Upper lobe of left lung (tissue), 4 donors: Measurements from ENCODE around the gene CLEC4A.

Experiments used
- EP300 ChIP-seq, 4 donors: sonication (generic); formaldehyde crosslinking; IDR thresholded peaks; one replicate each; pipeline ENCODE4 v1.5.1; 2017; ENCODE audit warnings: antibody characterized with exemption in 4 of 4, control low read depth in 2 of 4
- POLR2A ChIP-seq, 4 donors: fragments of 450-650 bp; IDR thresholded peaks; one replicate each; pipeline ENCODE4 v1.5.1; 2016 to 2017; ENCODE audit warnings: antibody characterized with exemption in 4 of 4, mild to moderate bottlenecking in 2 of 4
- POLR2AphosphoS5 ChIP-seq, 2 donors: sonication (generic); formaldehyde crosslinking; IDR thresholded peaks; one replicate each; pipeline ENCODE4 v1.5.1; 2017; ENCODE audit warnings: antibody characterized with exemption in 2 of 2
- TF ChIP-seq, protein P1 (sequence below), 6 experiments: fragments of 450-650 bp in 4 of 6; fragments of 200-600 bp in 2 of 6; sonication (generic) in 2 of 6; IDR thresholded peaks; one replicate each; pipeline ENCODE4 v1.5.1; 2016 to 2019; ENCODE audit warnings: antibody characterized with exemption in 6 of 6

DNA sequence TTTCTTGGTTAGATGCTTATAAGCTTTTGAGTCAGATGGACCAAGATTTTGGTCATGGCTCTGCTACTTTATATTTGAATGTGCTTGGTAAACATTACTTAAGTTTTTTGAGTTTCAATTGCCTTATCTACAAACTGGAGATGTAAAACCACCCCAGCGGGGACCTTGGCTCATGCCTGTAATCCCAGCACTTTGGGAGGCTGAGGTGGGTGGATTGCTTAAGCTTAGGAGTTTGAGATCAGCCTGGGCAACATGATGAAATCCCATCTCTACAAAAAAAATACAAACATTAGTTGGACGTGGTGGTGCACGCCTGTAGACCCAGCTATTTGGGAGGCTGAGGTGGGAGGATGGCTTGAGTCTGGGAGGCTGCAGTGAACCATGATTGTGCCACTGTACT lies 30.1 kb upstream of the CLEC4A start:
- TF ChIP-seq, protein P1, sequence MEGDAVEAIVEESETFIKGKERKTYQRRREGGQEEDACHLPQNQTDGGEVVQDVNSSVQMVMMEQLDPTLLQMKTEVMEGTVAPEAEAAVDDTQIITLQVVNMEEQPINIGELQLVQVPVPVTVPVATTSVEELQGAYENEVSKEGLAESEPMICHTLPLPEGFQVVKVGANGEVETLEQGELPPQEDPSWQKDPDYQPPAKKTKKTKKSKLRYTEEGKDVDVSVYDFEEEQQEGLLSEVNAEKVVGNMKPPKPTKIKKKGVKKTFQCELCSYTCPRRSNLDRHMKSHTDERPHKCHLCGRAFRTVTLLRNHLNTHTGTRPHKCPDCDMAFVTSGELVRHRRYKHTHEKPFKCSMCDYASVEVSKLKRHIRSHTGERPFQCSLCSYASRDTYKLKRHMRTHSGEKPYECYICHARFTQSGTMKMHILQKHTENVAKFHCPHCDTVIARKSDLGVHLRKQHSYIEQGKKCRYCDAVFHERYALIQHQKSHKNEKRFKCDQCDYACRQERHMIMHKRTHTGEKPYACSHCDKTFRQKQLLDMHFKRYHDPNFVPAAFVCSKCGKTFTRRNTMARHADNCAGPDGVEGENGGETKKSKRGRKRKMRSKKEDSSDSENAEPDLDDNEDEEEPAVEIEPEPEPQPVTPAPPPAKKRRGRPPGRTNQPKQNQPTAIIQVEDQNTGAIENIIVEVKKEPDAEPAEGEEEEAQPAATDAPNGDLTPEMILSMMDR (IDR thresholded peaks at IDR 0.05): no peak
- TF ChIP-seq POLR2AphosphoS5 (IDR thresholded peaks at IDR 0.05): no peak
- TF ChIP-seq POLR2A (IDR thresholded peaks at IDR 0.05): no peak
- no peak for TF ChIP-seq EP300 (IDR thresholded peaks at IDR 0.05)
